ENCODE results near the gene TPST2. TPM values are rescaled to one million over a fixed set of nuclear protein-coding genes. Genes with fewer than 3 reads are reported as not detected.

The TPST2 gene
- total RNA-seq, 1 experiment from 2014 or later = 8.2 TPM

GRCh38 chr22:26585104-26585790 lies 4.7 kb downstream of the TPST2 start:
- Histone ChIP-seq H3K4me3 (ENCODE audit: low read depth, low read length, poor library complexity, severe bottlenecking) (no peak overlapping the region), H3K36me3 (ENCODE audit: insufficient read depth, low read length, poor library complexity, severe bottlenecking) (no peaks in the 10 kb centered on the region), H3K27ac (ENCODE audit: low read depth, low read length, poor library complexity, severe bottlenecking) (no peak overlapping the region), H3K9me3 (ENCODE audit: low read depth, low read length, poor library complexity, severe bottlenecking) (no peaks in the 10 kb centered on the region), H3K27me3 (replicated peaks; ENCODE audit: insufficient read depth, low read depth, low read length, poor library complexity) (no peaks in the 10 kb centered on the region), H3K4me1 (ENCODE audit: insufficient read depth, low read length, poor library complexity, severe bottlenecking) (no peaks in the 10 kb centered on the region)
- POLR2A ChIA-PET (ENCODE audit: low non-redundant PET) = no interaction called here
- peak; percentile 45 for DNase-seq (ENCODE audit: low spot score)
- no peak for TF ChIP-seq EZH2 (IDR thresholded peaks at IDR 0.05; ENCODE audit: borderline replicate concordance, low read depth, low read length, poor library complexity, severe bottlenecking)
- no peak for TF ChIP-seq CTCF (conservative IDR thresholded peaks at IDR 0.05; ENCODE audit: low read depth, low read length)
- CTCF ChIA-PET = no interaction called here
- no TSS peak for BruUV-seq (replicated peaks)
- intact Hi-C loops (cut with micrococcal nuclease; ENCODE audit: unreplicated experiment) = no loop called here

GRCh38 chr22:26584010-26584409 lies 5.9 kb downstream of the TPST2 start:
- ChIA-PET CTCF (no interaction called here), POLR2A (ENCODE audit: low non-redundant PET) (no interaction called here)
- no peak overlapping the region for H3K27ac ChIP-seq (ENCODE audit: low read depth, low read length, poor library complexity, severe bottlenecking)
- no peak overlapping the region for H3K4me3 ChIP-seq (ENCODE audit: low read depth, low read length, poor library complexity, severe bottlenecking)
- H3K4me1 ChIP-seq (ENCODE audit: insufficient read depth, low read length, poor library complexity, severe bottlenecking) = no peaks in the 10 kb centered on the region
- DNase-seq (ENCODE audit: low spot score) = no peak
- intact Hi-C loops (cut with micrococcal nuclease; ENCODE audit: unreplicated experiment) = no loop called here
- BruUV-seq (replicated peaks) = no TSS peak
- H3K36me3 ChIP-seq (ENCODE audit: insufficient read depth, low read length, poor library complexity, severe bottlenecking) = no peaks in the 10 kb centered on the region
- no peaks in the 10 kb centered on the region for H3K27me3 ChIP-seq (replicated peaks; ENCODE audit: insufficient read depth, low read depth, low read length, poor library complexity)
- TF ChIP-seq EZH2 (IDR thresholded peaks at IDR 0.05; ENCODE audit: borderline replicate concordance, low read depth, low read length, poor library complexity, severe bottlenecking) (no peak), CTCF (conservative IDR thresholded peaks at IDR 0.05; ENCODE audit: low read depth, low read length) (no peak)
- H3K9me3 ChIP-seq (ENCODE audit: low read depth, low read length, poor library complexity, severe bottlenecking) = no peaks in the 10 kb centered on the region

- Histone ChIP-seq H3K36me3 (ENCODE audit: insufficient read depth, low read length, poor library complexity, severe bottlenecking) (no peaks in the 10 kb centered on the region), H3K4me3 (ENCODE audit: low read depth, low read length, poor library complexity, severe bottlenecking) (no peak overlapping the region), H3K9me3 (ENCODE audit: low read depth, low read length, poor library complexity, severe bottlenecking) (no peaks in the 10 kb centered on the region), H3K27me3 (replicated peaks; ENCODE audit: insufficient read depth, low read depth, low read length, poor library complexity) (no peaks in the 10 kb centered on the region), H3K27ac (ENCODE audit: low read depth, low read length, poor library complexity, severe bottlenecking) (no peak overlapping the region), H3K4me1 (ENCODE audit: insufficient read depth, low read length, poor library complexity, severe bottlenecking) (no peaks in the 10 kb centered on the region)
- ChIA-PET POLR2A (ENCODE audit: low non-redundant PET) (interaction anchor here (0.7 kb wide), 1 partner anchor 1189 kb away, joined by 4 read pairs; no protein-coding TSS in a partner anchor), CTCF (no interaction called here)
- intact Hi-C loops (cut with micrococcal nuclease; ENCODE audit: unreplicated experiment) = no loop called here
- TF ChIP-seq EZH2 (IDR thresholded peaks at IDR 0.05; ENCODE audit: borderline replicate concordance, low read depth, low read length, poor library complexity, severe bottlenecking) = no peak
- no peak for TF ChIP-seq CTCF (conservative IDR thresholded peaks at IDR 0.05; ENCODE audit: low read depth, low read length)
- no peak for DNase-seq (ENCODE audit: low spot score)
- no TSS peak for BruUV-seq (replicated peaks)
These were observed 8.2 kb downstream of the TPST2 start for GRCh38 chr22:26581633-26582168.

Data from A673 (cell line).